BE2C (cell line): ENCODE measurements around the gene RFX4.

ENCODE experiments used
- DNase-seq: peaks from one replicate; pipeline ENCODE4 v3.0.0-alpha.2; 2020
- H3K27me3 ChIP-seq: fragments of 250-450 bp; sonication (Bioruptor Pico); 2 replicates; pipeline ENCODE4 v1.5.1; 2020; ENCODE audit warnings: mild to moderate bottlenecking
- H3K36me3 ChIP-seq: fragments of 250-450 bp; sonication (Bioruptor Pico); 2 replicates; pipeline ENCODE4 v1.5.1; 2020; ENCODE audit warnings: mild to moderate bottlenecking
- H3K4me1 ChIP-seq: fragments of 250-450 bp; sonication (Bioruptor Pico); 2 replicates; pipeline ENCODE4 v1.5.1; 2020
- H3K4me3 ChIP-seq: 2 replicates; pipeline ENCODE4 v1.5.1; 2011; ENCODE audit warnings: low read depth, low read length
- H3K9me3 ChIP-seq: fragments of 250-450 bp; sonication (Bioruptor Pico); 2 replicates; pipeline ENCODE4 v1.5.1; 2020
- TF ChIP-seq, protein P1 (sequence below): IDR thresholded peaks from 2 replicates; pipeline ENCODE4 v1.5.1; 2012; ENCODE audit warnings: mild to moderate bottlenecking, low read depth, low read length

The RFX4 gene

GRCh38 chr12:106774005-106774807, 191.4 kb downstream of the RFX4 start, which contains the start of gene RIC8B:
Gene RIC8B, plus strand, starts transcription at chr12:106774682. Its CDS starts 64 bp downstream, at chr12:106774746.
- TF ChIP-seq, protein P1, sequence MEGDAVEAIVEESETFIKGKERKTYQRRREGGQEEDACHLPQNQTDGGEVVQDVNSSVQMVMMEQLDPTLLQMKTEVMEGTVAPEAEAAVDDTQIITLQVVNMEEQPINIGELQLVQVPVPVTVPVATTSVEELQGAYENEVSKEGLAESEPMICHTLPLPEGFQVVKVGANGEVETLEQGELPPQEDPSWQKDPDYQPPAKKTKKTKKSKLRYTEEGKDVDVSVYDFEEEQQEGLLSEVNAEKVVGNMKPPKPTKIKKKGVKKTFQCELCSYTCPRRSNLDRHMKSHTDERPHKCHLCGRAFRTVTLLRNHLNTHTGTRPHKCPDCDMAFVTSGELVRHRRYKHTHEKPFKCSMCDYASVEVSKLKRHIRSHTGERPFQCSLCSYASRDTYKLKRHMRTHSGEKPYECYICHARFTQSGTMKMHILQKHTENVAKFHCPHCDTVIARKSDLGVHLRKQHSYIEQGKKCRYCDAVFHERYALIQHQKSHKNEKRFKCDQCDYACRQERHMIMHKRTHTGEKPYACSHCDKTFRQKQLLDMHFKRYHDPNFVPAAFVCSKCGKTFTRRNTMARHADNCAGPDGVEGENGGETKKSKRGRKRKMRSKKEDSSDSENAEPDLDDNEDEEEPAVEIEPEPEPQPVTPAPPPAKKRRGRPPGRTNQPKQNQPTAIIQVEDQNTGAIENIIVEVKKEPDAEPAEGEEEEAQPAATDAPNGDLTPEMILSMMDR = no peak

GRCh38 chr12:106774808-106775524, 192.2 kb downstream of the RFX4 start:
- H3K27me3 ChIP-seq = no peaks in the 10 kb centered on the region
- DNase-seq = no peak
- TF ChIP-seq, protein P1 = no peak
- no peaks in the 10 kb centered on the region for H3K9me3 ChIP-seq
- H3K4me3 ChIP-seq = peak overlapping the region; percentile 86
- peaks cover 6% of the 10 kb centered on the region; the same call in 1 of the 2 replicates for H3K4me1 ChIP-seq
- H3K36me3 ChIP-seq = no peaks in the 10 kb centered on the region

More at GRCh38 chr12:106774005-106774807, 191.4 kb downstream of the RFX4 start, which contains the start of gene RIC8B:
- no peaks in the 10 kb centered on the region for H3K27me3 ChIP-seq
- H3K4me1 ChIP-seq = 0 out of 2 replicates have a peak, but pooled peaks cover 4% of the 10 kb centered on the region
- H3K9me3 ChIP-seq = no peaks in the 10 kb centered on the region
- peak within 1 kb of the TSS; percentile 86 for H3K4me3 ChIP-seq
- no peaks in the 10 kb centered on the region for H3K36me3 ChIP-seq
- DNase-seq = peak; percentile 97

DNA sequence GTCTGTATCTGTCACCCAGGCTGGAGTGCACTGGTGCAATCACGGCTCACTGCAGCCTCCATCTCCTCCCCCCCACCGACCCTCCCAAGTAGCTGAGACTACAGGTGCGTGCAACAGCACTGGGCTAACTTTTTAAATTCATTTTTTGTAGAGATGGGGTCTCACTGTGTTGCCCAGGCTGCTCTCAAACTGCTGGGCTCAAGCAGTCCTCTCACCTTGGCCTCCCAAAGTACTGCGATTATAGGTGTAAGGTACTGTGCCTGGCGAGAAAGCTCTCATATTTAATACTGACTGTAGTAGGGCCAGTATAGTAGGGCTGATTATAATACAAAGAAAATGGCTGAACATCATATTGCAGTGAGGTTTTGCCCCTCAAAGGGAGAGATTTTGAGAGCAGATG, 194.1 kb downstream of the RFX4 start:
- no peak for DNase-seq
- TF ChIP-seq, protein P1 = no peak
- Histone ChIP-seq H3K36me3 (no peaks in the 10 kb centered on the region), H3K4me3 (no peak overlapping the region), H3K4me1 (peaks cover 14% of the 10 kb centered on the region), H3K27me3 (no peaks in the 10 kb centered on the region), H3K9me3 (no peaks in the 10 kb centered on the region)

DNA sequence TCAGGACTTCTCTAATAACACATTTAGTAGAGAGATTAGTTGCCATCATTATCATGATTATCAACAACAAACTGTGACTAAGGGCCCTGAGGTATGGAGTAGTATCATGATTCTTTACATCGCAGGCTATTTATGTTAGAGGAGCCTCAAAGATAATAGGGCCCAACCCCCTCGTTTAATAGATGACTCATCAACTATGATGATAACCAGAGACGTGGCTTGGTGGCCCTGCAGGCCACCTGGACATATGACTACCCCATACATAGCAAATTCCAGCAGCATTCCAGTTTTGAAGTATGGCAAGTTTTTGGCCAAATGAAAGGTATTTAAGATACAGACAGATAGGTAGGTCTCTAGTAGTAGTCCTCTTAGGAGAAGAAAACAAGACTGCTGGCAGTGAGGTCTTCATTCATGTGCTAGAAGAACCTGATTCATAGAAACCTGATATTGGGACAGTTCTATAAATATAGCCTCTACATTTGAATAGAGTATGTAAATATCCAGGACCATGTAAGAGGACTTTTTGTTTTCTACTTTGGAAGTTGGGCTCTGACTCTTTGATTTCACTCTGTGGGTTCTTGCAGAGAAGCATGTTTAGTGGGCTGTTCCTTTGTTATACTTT, 197.3 kb downstream of the RFX4 start:
- H3K4me1 ChIP-seq = peaks cover 12% of the 10 kb centered on the region
- H3K27me3 ChIP-seq = no peaks in the 10 kb centered on the region
- H3K4me3 ChIP-seq = no peak overlapping the region
- TF ChIP-seq, protein P1 = no peak
- peak; percentile 61 for DNase-seq
- H3K36me3 ChIP-seq = peaks cover 6% of the 10 kb centered on the region; the same call in 1 of the 2 replicates
- H3K9me3 ChIP-seq = no peaks in the 10 kb centered on the region

DNA sequence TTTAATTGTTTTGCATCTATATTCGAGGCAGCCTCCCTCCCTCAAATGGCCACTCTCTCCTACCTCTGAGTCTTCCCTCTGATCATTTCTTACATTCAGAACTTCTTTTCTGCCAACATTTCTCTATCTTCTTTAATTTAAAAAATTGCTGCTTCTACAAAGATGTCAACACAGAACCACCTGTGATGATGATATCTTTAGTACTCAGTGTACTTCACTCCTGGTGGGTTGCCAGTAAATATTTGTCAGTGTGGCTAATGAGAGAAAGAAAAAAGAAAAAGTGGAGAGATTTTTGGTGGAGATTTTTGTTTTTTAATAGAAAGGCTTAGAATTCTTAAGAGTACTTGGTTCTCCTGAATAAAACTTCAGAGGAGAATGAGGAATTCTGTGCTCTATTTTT, 199.8 kb downstream of the RFX4 start:
- no peak for DNase-seq
- Histone ChIP-seq H3K36me3 (peaks cover 10% of the 10 kb centered on the region; the same call in 1 of the 2 replicates), H3K4me1 (peaks cover 10% of the 10 kb centered on the region), H3K4me3 (no peak overlapping the region), H3K9me3 (no peaks in the 10 kb centered on the region), H3K27me3 (no peaks in the 10 kb centered on the region)
- TF ChIP-seq, protein P1 = no peak
